Choroid plexus epithelial cell (primary cell): ENCODE results near the gene UTS2R.

ENCODE experiments used
- DNase-seq: peaks from one replicate; pipeline ENCODE4 v3.0.0-alpha.2; 2010; ENCODE audit warnings: low read depth
- H3K4me3 ChIP-seq: 2 replicates; pipeline ENCODE4 v1.5.1; 2011; ENCODE audit warnings: low read depth, mild to moderate bottlenecking, control low read depth, low read length, moderate library complexity
- TF ChIP-seq, protein P1 (sequence below): conservative IDR thresholded peaks from 2 replicates; pipeline ENCODE4 v1.5.1; 2011; ENCODE audit warnings: low read depth, mild to moderate bottlenecking, control low read depth, inconsistent platforms, low read length, moderate library complexity

UTS2R gene

DNA sequence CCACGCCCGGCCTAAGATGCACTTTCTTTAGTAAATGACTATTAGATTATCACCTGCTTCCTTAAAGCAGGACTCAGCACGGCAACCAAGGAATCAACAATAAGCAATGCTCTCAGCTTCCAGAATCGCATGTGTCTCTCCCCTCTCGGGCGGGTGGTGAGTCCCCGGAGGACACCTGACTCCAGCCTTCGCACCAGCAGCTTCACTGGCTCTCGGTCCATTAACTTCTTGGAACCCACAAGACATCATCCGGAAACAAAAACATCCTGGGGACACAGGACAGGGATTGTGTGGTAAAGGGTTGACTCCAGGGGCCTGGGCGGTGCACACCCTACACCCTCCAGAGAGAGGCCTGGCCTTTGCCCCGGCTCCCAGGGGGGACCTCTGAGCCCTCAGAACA, 22.7 kb downstream of the UTS2R start:
- TF ChIP-seq, protein P1, sequence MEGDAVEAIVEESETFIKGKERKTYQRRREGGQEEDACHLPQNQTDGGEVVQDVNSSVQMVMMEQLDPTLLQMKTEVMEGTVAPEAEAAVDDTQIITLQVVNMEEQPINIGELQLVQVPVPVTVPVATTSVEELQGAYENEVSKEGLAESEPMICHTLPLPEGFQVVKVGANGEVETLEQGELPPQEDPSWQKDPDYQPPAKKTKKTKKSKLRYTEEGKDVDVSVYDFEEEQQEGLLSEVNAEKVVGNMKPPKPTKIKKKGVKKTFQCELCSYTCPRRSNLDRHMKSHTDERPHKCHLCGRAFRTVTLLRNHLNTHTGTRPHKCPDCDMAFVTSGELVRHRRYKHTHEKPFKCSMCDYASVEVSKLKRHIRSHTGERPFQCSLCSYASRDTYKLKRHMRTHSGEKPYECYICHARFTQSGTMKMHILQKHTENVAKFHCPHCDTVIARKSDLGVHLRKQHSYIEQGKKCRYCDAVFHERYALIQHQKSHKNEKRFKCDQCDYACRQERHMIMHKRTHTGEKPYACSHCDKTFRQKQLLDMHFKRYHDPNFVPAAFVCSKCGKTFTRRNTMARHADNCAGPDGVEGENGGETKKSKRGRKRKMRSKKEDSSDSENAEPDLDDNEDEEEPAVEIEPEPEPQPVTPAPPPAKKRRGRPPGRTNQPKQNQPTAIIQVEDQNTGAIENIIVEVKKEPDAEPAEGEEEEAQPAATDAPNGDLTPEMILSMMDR = no peak
- no peak overlapping the region for H3K4me3 ChIP-seq
- no peak for DNase-seq

DNA sequence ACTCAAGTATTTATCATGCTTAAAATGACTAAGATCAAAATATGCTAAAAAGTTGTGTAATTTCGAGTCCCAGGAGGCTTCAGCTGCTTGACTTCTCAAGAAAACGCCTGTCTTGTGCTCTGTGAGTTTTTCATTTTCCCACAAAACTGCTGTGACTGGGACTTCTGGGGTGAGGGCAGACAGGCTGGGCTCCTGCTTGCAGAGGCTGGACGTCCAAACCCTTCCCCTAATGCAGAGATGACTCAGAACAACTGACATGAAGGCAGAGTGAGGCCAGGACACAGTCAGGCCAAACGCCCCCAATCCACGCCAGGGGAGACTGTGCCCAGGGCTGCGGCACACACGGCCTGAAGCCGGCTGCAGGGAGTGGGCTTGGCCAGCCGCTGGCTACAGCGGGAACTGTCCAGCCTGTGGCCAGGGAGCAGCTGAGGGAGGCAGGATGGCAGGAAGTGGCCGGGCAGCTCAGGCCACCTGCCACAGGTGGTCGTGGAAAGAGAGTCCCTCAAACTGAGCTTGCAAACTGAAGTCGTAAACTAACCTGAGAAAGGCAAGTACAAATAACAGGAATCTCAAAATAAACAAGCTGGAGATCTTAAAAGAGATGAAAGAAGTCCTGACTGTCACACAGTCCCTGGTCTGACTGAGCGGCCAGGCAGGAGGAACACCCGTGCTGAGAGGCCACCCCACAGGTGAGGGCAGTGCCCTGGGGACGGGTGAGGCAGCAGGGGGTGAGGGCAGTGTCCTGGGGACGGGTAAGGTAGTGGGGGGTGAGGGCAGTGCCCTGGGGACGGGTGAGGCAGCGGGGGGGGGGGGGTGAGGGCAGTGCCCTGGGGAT, 25.3 kb downstream of the UTS2R start:
- peak; percentile 93 for DNase-seq
- TF ChIP-seq, protein P1 = no peak
- no peak overlapping the region for H3K4me3 ChIP-seq

GRCh38 chr17:82397449-82398335, 26.1 kb downstream of the UTS2R start:
- H3K4me3 ChIP-seq = no peak overlapping the region
- TF ChIP-seq, protein P1 = no peak
- DNase-seq = no peak

GRCh38 chr17:82399041-82399441, 27.5 kb downstream of the UTS2R start:
- TF ChIP-seq, protein P1 = no peak
- H3K4me3 ChIP-seq = no peak overlapping the region
- peak; percentile 33 for DNase-seq

GRCh38 chr17:82399601-82400101, 28.1 kb downstream of the UTS2R start:
- TF ChIP-seq, protein P1 = no peak
- DNase-seq = no peak
- no peak overlapping the region for H3K4me3 ChIP-seq

DNA sequence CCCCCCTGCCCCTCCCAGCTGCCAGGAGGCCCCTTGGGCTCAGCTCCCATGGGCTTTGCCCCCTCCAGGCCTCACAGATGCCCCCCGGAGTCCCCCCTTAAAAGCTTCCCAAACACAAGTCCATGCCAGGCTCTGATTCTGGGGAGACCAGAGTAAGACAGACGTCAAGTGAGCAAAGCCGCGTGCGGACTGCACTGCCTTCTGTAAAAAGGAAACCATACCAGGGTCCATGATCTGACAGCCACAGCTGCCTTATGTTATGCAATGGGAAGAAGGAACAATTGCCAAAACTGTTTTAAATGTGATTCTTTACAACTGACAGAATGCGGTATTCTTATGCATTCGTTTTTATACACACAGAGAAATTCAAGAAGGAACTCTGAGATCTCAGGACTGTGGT, 28.6 kb downstream of the UTS2R start:
- TF ChIP-seq, protein P1 = no peak
- DNase-seq = no peak
- H3K4me3 ChIP-seq = no peak overlapping the region
